Islet of Langerhans (tissue), 1 donor: ENCODE measurements around the gene PRKN.

Experiments used
- FAIRE-seq: peaks from one replicate; lab custom pipeline; 2011; peaks lifted over from hg19 to GRCh38; lab: Jason Lieb, UNC

Gene PRKN

DNA sequence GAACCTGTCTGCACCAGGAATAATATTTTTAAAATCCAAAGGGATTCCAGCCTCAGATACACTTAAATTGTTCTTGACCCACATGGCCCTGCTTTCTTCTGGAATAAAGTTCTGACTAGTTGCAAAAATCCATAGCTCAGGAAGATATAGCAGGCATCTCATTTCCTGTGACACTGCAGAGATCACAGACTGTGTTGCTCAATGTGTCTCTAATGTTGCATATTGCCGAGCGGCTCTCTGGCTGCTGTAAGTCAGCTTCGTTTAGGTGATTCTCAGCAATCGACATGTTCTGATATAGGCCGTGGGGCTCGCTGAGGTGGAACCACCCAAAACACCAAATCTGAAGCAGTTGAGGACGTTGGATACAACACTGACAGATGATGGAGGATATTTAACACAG is 955.4 kb downstream of the PRKN start:
- FAIRE-seq = no peak

DNA sequence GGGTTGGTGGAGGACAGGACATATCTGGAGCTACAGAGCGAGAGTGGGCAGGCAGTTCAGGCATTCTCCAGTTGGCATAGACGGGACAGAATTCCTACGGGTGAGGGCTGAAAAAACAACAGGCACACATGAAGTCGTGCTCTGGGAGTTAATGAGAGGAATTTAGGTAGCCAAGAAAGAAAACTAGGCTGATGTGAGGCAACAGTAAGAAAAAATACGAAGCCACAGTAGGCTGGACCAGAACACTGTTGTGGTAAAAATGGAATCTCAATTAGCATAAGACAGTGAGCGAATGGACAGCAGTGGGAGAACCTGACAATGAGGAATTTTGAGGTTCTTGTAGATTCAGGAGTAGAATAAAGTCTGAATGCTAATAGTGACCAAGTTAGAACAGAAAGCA is 965.6 kb downstream of the PRKN start:
- FAIRE-seq = no peak

DNA sequence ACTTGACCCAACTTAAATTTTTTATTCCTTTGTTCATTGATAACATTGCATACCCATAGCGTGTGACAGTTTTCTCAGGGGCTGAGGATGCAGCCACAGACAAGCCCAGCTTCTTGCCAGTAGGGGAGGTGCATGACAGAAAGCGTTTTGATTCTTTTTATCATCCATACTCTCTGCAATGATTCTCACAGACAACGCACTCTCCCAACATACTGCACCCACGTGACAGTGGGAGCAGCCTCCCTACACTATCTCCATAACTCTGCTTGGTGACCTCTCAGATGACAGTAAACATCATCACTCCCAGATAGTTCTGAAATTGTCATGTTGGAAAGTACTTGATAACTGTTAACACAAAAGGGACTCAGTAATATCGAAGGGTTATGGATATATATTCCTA is 972.5 kb downstream of the PRKN start:
- no peak for FAIRE-seq

DNA sequence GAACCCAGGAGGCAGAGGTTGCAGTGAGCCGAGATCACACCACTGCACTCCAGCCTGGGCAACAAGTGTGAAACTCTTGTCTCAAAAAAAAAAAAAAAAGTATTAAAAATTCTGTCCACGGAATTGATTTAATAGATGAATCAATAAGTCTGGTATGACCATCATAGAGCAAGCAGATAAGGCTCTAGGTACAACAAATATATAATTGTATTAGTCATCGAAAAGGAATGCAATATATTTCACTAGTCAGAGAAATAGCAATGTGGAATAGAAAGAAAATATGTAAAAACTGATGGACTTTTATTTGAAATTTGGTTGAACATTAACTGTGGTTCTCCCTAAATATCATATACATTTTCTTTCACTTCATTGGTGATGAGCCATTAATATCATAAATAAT is 976.9 kb downstream of the PRKN start:
- FAIRE-seq = no peak

DNA sequence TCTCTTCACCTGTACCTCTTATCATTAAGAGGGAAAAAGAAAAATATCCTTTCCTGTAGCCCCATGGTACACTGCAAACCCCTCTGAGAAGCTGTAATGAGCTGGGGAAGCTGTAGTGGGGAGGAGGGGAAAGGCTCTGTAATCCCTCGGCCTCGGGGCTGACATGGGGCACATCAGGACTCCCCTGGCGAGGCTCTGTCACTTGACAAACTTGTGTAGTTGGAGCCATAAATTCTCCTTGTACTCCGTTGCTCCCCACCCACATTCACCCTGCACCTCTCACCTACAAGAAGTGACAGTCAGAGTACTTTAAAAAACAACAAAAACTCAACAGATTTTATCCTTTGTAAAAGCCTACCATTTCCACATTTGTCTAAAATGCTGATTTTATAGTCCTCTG is 978.0 kb downstream of the PRKN start:
- no peak for FAIRE-seq

DNA sequence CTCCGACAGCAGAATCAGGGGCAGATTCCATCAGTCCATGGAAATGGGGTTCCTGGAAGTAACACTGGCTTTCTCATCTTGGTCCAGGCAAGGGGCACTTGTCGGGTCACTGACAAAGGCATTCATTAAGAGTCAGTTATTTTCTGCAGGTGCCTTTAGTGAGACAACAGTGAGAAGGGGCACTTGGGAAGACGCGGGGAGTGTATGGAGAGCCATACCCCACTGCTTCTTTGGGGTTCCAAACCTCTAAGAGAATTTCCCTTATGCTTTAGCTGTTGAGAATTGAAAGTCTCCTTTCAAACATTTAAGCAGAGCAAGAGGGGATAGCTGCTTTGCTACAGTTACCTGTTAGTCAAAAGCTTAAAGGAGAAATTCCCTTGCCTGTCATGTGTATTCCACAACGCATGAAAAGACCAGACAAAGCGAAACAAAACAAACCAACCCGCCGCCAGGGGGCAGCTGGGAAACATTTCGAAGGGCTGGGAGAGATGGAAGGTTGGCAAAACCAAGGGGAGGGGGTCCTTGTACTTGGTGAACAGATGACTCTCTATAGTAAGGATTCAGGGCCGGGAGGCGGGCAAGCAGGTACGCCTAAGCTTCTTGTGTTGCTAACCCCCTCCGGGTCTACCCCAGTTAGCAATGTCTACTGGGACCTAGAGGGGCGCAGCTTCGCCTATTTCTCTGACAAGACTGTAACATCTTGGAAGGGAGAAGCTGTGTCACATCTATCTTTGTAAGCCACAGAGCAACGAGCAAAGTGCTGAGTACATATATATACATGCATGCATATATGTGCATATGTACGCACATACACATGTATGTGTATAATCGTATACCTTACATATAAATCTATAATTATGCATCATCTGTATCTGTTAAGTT is 978.8 kb downstream of the PRKN start:
- FAIRE-seq = no peak

DNA sequence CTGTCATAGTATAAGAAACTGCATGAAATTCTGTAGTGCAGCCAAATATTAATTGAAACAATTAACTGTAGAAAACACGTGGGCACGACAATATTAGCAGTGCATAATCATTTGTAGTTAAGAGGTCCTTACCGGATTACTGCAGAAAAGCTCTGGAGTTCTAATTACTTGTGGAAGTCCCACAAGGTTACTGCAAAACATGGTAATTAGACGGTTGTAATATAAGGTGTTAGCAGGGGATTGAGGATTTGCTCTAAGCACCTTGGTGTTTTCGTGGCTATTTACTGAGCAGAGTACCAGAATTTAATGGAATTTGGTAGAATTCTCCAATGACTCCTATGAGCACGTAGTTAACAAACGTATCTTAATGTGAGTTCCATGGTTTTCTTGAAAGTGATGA is 980.1 kb downstream of the PRKN start:
- no peak for FAIRE-seq

DNA sequence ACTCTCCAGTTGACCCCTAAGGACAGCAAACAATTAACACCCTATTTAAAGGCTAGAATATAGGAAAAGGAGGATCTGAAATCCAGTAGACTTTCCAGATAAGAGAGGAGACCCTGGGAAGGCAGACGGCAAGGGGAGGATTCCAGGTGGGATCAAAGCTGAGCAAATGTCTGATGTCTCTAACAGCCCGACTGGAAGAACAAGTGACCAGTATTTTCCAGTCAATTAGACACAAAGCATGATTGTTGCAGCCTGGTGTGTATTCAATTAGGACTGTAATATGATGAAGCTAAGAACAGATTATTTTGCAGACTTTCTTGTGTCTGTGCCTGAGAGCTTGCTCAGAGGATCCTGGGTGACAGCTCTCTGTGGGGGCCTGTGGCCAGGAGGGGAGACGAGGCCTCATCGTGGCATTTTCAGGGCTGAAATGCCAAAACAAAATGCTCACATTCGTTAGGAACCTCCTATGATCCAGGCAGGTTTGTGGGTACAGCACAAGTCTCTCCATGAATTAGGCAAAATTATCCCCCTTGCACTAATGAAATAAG is 981.9 kb downstream of the PRKN start:
- peak; percentile 64 for FAIRE-seq

DNA sequence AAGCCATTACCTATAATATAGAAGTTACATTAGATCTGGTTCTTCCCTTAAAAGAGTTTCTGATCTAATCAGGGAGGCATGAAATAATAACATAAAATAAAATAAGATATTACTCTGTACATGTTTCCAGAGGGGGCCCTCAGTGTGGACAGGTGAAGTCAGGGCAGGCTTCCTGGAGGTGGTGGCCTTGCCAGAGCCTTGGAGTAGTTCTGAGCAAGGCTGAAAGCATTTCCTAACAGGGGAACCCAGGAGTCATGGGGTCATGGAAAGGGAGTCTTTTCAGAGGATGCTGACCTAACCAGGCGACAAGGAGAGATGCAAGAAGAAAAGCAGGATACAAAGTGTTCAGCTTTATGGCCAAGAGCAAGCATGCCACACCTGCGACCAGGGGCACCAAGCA is 982.4 kb downstream of the PRKN start:
- FAIRE-seq = no peak

DNA sequence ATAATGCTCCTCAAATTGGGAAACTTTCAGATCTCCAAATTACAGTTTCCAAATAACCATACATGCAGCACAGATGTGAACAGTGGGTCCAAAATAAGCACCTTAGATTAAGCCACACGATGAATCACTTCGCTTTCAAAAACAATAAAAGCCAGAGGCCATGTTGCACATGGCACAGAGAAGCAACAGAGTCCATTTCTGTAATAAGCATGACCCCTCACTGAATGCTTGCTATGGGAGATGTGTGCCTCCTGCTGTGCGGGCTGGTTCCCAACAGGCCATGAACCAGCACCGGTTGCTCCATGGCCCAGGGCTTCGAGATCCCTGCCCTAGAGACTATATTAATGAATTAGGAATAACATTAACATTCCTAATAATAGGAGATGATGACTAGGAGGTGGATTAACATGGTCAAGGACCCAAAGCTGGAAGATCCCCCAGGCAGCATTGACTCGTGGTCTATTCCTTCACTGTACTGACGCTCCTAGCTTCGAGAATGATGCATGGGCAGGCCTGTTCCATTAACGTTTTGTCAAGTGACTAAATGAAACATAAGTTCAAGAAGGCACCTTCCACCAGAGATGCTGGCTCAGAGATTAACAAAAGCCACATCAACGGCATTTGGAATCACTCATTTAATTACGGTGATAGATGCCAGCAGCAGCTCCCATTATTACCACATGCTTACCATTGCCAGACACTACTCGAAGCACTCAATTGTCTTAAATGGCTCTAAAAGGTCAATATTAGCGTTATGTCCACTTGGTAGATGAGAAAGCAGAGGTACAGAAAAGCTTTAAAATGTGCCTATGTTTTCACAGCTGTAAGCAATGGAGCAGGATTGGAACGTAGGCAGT is 983.1 kb downstream of the PRKN start:
- FAIRE-seq = no peak

DNA sequence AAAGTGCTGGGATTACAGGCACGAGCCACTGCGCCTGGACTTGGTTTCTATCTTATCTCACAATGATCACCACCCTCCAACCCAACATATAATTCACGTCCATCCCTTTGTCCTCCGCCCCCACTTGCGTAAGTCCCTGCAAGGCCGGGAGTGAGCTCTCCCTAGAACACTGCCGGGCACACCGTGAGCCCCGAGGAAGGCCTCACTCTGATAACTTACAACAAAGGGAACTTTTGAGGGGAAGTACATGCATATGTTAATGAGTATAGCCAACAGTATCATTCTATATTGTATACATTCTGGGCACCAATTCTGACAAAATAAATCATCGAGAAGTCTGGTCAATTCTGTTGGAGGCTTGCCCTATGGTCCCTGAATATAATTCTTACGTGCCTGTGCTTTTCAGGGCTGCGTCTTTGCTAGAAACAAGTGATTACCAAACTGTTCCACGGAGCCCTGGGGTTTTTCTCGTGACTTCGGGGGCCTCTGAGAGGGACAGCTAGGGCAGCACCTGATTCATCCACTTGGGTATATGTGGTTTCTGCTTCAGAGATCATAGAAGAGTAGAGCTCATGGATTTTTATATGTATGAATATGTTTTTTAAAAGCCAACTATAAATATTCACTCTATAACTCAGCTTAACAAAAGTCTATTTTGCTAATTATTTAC is 983.9 kb downstream of the PRKN start:
- FAIRE-seq = no peak

DNA sequence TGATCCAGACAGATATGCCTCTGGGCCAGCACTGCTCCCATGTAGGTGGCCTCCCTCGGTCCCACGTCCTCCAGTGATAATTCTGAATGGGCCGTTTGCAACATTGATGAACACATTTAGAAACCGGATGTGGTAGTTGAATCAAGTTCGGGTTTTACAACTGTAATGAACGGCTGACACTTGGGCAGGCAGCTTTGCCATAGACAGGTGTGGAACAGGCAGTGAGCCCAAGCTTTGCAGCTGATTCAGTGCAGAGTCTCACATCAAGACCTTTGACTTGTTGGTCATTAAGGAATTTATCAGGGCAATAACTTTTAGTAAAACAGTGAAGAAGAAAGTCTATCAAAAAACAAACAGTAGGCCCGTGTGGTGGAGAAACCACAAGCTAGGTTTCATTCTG is 987.1 kb downstream of the PRKN start:
- FAIRE-seq = no peak

DNA sequence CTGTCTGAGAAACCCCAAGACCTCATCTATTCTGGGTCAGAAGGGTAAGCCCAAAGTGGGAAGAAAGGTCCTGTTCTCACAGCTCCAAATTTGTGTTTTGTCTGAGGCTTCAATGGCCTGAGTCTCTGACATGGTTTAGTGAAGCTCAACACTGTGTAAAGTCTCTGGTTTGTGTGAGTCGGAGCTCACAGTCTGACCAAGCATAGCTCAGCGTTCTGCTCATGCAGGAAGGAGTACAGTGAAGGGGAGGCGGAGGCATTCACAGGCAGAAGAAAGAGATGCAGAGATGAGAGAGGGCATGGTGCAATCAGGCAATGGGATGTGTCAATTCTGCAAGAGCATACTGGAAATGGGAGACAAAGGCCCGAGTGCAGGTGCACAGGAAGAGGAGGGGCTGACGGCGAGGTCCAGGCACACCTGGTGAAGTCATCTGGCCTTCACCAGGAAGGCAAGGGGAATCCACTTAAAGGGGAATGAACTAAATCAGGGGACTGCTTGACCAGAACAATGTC is 990.7 kb downstream of the PRKN start:
- no peak for FAIRE-seq

DNA sequence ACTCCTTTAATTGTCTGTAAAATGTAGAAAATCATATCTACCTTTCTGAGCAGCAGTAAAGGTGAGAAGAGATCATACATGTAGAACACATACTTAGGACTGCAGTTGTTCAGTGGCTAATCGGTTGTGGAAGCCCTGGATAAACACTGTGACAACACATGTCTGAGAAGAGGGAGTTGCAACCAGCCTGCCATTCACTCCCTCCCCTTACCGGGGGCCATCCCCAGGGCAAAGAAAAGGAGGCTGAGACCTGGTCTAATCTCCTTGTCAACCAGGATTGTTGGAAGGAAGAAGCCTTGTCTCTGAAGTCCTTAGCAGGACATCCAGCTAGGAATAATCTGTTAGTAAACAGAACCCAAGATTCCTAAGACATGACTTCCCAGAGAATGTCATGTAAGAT is 991.2 kb downstream of the PRKN start:
- FAIRE-seq = no peak

DNA sequence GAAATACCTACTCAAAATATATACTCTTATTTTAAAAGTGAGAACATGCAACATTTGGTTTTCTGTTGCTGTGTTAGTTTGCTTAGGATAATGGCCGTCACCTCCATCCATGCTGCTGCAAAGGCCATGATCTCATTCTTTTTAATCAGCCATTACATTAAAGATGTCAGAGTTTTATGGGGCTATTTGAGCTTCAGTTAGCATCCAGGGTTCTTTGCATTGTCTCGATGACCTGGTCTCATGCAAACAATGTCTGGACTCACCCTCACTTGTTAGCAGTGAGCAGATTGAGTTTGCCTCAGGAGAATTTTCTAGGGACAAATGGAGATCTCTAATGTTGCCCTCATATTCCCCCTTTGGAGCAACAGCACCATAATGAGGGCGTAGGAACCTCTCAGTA is 995.0 kb downstream of the PRKN start:
- FAIRE-seq = no peak

DNA sequence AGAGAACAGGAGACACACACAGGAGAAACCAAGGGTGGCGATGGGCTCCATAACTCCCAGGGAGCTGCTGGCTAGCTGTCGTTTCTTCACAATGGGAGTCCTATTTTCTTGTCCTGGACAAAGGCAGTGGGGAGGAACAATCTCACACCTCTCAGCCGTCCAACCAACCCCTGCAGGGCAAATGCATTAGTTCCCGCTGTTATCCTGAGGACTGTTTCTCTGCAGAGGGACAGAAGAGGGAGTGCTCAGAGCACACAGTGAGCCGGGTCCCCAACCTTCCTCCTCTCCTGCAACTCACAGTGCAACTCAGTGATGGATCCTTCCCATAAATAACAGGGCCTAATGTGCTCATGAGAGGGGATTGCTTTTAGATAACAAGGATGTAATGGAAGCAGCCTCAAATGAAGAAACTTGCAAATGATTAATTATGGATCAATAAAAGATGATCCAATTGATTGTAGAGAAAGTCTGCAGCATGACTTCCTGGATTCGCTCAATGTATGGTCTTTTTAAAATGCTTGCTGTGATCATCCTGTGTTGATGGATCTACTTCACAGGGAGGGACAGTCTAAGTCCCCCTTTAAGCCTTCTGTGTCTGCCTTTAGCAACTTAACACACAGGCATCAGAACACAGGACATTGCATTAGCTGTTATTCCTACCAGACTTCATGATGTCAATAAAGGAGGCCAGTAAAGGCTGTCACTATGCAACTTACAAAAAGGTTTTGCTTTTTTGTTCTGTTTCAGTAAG is 1000.3 kb downstream of the PRKN start:
- no peak for FAIRE-seq

DNA sequence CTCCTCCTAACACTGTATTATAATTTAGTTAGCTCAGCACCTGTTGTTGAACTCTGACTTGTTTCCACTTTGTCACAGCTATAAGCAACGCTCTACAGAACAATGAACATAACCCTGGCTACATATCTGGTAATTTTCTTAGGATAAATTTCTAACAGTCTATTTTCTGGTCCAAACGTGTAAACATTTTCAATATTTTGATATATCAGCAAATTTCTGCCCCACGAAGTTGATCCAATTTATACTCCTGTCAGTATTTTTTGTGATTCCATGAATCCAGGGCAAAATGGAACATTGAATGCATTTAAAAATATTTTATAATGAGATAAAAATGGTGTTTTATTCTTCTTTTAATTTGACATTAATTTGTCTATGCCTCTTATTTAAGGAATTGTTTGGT is 1005.2 kb downstream of the PRKN start:
- FAIRE-seq = no peak

DNA sequence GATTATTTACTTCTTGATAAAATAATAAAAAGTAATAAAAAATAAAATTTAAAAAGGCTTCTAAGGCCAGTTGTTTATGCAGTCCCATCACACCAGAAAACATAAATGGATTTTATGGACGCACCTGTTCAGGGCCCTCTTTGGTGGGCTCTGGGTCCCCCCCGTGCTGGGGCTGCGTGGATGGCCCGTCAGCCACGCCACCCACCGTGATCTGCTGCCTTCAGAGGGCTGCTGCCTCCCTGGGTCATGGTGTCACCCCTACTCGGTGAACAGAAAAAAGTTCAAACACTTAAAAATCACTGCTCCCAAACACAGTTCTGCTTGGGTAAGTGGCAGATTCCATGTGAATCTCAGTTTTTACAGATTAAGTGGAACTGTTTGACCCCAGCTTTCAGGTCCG is 1006.1 kb downstream of the PRKN start:
- FAIRE-seq = no peak

DNA sequence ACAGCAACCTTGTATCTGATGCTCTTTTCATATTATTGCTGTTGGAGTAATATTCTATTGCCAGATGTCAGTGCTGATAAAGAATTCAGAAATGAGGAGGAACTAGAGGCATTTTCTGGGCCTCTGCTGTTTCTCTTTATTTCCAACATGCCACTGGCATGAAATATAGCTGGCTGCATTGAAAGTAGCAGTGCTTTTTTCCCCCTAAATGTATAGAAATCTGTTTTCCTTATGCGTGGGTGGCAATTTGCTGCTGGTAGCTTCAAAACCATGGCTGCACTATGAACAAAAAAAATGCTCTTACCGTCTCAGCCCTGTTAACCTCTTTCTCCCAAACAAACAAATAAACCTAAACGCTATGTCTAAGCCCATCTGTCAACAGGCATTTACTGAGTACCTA is 1011.4 kb downstream of the PRKN start:
- no peak for FAIRE-seq

DNA sequence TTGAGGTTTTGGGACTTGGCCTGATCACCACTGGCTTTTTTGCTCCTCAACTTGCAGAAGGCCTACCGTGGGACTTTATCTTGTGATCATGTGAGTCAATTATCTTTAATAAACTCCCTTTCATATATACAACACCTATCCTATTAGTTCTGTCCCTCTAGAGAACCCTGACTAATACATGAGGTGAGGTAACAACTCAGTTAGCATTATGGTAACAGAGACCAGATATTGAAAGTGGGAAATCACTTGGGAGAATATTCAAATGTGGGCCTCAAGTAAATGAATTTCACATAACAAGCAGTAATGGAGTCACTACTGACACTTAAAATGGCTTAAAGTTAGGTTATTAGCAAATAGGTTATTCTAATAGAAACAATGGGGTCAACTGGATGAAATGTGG is 1015.6 kb downstream of the PRKN start:
- no peak for FAIRE-seq

DNA sequence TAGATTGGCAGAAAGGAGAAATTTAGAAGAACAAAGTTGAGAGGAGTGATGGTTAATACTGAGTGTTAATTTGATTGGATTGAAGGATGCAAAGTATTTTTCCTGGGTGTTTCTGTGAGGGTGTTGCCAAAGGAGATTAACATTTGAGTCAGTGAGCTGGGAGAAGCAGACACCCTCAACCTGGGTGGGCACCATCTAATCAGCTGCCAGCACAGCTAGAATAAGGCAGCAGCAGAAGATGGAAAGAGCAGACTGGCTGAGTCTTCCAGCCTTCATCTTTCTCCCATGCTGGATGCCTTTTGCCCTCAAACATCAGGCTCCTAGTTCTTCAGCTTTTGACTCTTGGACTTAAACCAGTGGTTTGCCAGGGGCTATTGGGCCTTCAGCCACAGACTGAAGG is 1016.1 kb downstream of the PRKN start:
- no peak for FAIRE-seq

DNA sequence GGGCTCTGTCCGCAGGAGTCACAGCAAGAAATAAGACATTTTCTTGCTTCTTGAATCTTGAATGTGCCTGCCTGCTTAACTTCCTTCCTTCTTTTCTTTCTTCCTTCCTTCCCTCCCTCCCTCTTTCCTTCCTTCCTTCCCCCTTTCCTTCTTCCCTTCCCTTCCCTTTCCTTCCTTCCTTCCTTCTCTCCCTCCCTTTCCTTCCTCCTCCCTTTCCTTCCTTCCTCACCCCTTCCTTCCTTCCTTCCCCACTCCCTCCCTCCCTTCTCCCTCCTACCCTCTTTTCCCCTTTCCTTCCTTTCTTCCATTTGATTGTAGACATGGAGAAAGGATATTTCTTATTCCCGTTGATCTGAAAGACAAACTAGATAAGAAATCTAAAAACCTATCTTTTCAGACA is 1016.9 kb downstream of the PRKN start:
- FAIRE-seq = no peak
